ENCODE measurements around the gene F12. TPM values are rescaled to one million over a fixed set of nuclear protein-coding genes. Genes with fewer than 3 reads are reported as not detected.

The F12 gene
- total RNA-seq, 1 experiment from 2014 or later: 30.0 TPM

GRCh38 chr5:177361418-177362291 is 47.7 kb downstream of the F12 start:
- no peak for TF ChIP-seq TCF7L2 (IDR thresholded peaks at IDR 0.05; ENCODE audit: borderline replicate concordance, extremely low read depth, insufficient read depth, insufficient read length)
- TF ChIP-seq RAD21 (IDR thresholded peaks at IDR 0.05; ENCODE audit: low read depth): no peak
- TF ChIP-seq EGR1 (IDR thresholded peaks at IDR 0.05; ENCODE audit: low read depth): no peak
- TF ChIP-seq, protein P1, sequence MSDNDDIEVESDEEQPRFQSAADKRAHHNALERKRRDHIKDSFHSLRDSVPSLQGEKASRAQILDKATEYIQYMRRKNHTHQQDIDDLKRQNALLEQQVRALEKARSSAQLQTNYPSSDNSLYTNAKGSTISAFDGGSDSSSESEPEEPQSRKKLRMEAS (IDR thresholded peaks at IDR 0.05): no peak
- no peak for TF ChIP-seq JUND (IDR thresholded peaks at IDR 0.05)
- TF ChIP-seq POLR2A (IDR thresholded peaks at IDR 0.05; ENCODE audit: borderline replicate concordance, extremely low read depth, insufficient read depth, insufficient read length): no peak
- no peak for TF ChIP-seq POLR2AphosphoS5 (IDR thresholded peaks at IDR 0.05; ENCODE audit: low read depth, low read length)
- no peak for TF ChIP-seq SP1 (IDR thresholded peaks at IDR 0.05; ENCODE audit: low read depth)
- TF ChIP-seq YY1 (IDR thresholded peaks at IDR 0.05; ENCODE audit: extremely low read depth, insufficient replicate concordance, low read depth, low read length): no peak
- TF ChIP-seq FOSL1 (IDR thresholded peaks at IDR 0.05; ENCODE audit: low read depth): no peak
- no peak for TF ChIP-seq REST (IDR thresholded peaks at IDR 0.05; ENCODE audit: low read depth)
- no peak for TF ChIP-seq ZNF274 (IDR thresholded peaks at IDR 0.05; ENCODE audit: low read depth, low read length)
- no peak for TF ChIP-seq ELF1 (IDR thresholded peaks at IDR 0.05; ENCODE audit: borderline replicate concordance, low read depth)
- no peak for TF ChIP-seq SIN3A (IDR thresholded peaks at IDR 0.05; ENCODE audit: low read depth)
- no peak for TF ChIP-seq SRF (IDR thresholded peaks at IDR 0.05; ENCODE audit: low read depth)
- TF ChIP-seq, protein P2, sequence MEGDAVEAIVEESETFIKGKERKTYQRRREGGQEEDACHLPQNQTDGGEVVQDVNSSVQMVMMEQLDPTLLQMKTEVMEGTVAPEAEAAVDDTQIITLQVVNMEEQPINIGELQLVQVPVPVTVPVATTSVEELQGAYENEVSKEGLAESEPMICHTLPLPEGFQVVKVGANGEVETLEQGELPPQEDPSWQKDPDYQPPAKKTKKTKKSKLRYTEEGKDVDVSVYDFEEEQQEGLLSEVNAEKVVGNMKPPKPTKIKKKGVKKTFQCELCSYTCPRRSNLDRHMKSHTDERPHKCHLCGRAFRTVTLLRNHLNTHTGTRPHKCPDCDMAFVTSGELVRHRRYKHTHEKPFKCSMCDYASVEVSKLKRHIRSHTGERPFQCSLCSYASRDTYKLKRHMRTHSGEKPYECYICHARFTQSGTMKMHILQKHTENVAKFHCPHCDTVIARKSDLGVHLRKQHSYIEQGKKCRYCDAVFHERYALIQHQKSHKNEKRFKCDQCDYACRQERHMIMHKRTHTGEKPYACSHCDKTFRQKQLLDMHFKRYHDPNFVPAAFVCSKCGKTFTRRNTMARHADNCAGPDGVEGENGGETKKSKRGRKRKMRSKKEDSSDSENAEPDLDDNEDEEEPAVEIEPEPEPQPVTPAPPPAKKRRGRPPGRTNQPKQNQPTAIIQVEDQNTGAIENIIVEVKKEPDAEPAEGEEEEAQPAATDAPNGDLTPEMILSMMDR (IDR thresholded peaks at IDR 0.05 in 2 of 3, conservative IDR thresholded peaks at IDR 0.05 in 1 of 3; ENCODE audit: borderline replicate concordance in 1 of 3, insufficient read depth in 1 of 3, low read depth in 2 of 3, low read length in 2 of 3): no peak
- no peak for TF ChIP-seq ZBTB33 (IDR thresholded peaks at IDR 0.05; ENCODE audit: extremely low read depth, insufficient replicate concordance, low read length)
- ChIA-PET RAD21 (ENCODE audit: low non-redundant PET in 1 of 2, low total read pairs in 2 of 2, uncharacterized antibody in 2 of 2, unreplicated experiment in 2 of 2) (no interaction called here), POLR2A (interaction anchor here (0.8 kb wide), 1 partner anchor 9 kb away, joined by 3 read pairs; no protein-coding TSS in a partner anchor), CTCF (interaction anchor here (1.9 kb wide), 1 partner anchor 8 kb away, joined by 10 read pairs; no protein-coding TSS in a partner anchor)
- DNase-seq (ENCODE audit: low read depth, low spot score) (no peak), ATAC-seq (no peak)
- H3K4me2 ChIP-seq (ENCODE audit: low read length): no peak overlapping the region
- intact Hi-C loops (cut with micrococcal nuclease): no loop called here
- H3K27ac ChIP-seq (ENCODE audit: low read depth, low read length): no peak overlapping the region
- no peak overlapping the region for H2AFZ ChIP-seq (ENCODE audit: low read depth, low read length, poor library complexity, severe bottlenecking)
- no peaks in the 10 kb centered on the region for H3K36me3 ChIP-seq (ENCODE audit: control insufficient read depth in 1 of 2, insufficient read depth in 2 of 2, low read length in 2 of 2)
- no peak overlapping the region for H3K4me3 ChIP-seq (replicated peaks in 1 of 2; ENCODE audit: low read depth in 1 of 2, low read length in 2 of 2)
- no peaks in the 10 kb centered on the region for H3K9me2 ChIP-seq (ENCODE audit: insufficient read depth)
- H3K9me3 ChIP-seq (ENCODE audit: control insufficient read depth in 1 of 2, insufficient read depth in 1 of 2, low read depth in 1 of 2, low read length in 2 of 2): no peaks in the 10 kb centered on the region
- no peaks in the 10 kb centered on the region for H3K79me2 ChIP-seq (ENCODE audit: insufficient read depth, low read length)
- no TSS peak for BruUV-seq (replicated peaks)
- no peak overlapping the region for H3K9ac ChIP-seq (ENCODE audit: low read length)
- peaks cover 7 to 27% of the 10 kb centered on the region in 2 experiments; a peak in 3 of 4 replicates for H3K4me1 ChIP-seq (ENCODE audit: control insufficient read depth in 1 of 2, insufficient read depth in 2 of 2, low read length in 2 of 2)
- no peaks in the 10 kb centered on the region for H3K27me3 ChIP-seq (ENCODE audit: insufficient read depth, low read length)
- H4K20me1 ChIP-seq (ENCODE audit: insufficient read depth): no peaks in the 10 kb centered on the region
